Thymus (tissue), 11 donors: ENCODE results near the gene FCN1. TPM values are rescaled to one million over a fixed set of nuclear protein-coding genes. Genes with fewer than 3 reads are reported as not detected.

Source experiments
- DNase-seq, 9 donors: peaks; one replicate each; pipeline ENCODE4 v3.0.0-alpha.2; 2013; ENCODE audit warnings: low spot score in 9 of 9, low read depth in 6 of 9, missing footprints in 1 of 9
- H3K27ac ChIP-seq, 2 donors: one replicate each; pipeline ENCODE4 v1.5.1; 2013; ENCODE audit warnings: control low read depth in 1 of 2, low read depth in 1 of 2, low read length in 1 of 2, mild to moderate bottlenecking in 1 of 2, moderate library complexity in 1 of 2
- H3K27me3 ChIP-seq, 2 donors: one replicate each; pipeline ENCODE4 v1.5.1; 2013; ENCODE audit warnings: low read length in 1 of 2; ENCODE audit not compliant: control insufficient read depth in 2 of 2, insufficient read depth in 1 of 2
- H3K36me3 ChIP-seq, 2 donors: one replicate each; pipeline ENCODE4 v1.5.1; 2013; ENCODE audit warnings: low read length in 1 of 2, mild to moderate bottlenecking in 1 of 2, moderate library complexity in 1 of 2; ENCODE audit not compliant: control insufficient read depth in 2 of 2, insufficient read depth in 2 of 2
- H3K4me1 ChIP-seq, 2 donors: one replicate each; pipeline ENCODE4 v1.5.1; 2013; ENCODE audit warnings: low read length in 2 of 2; ENCODE audit not compliant: control insufficient read depth in 2 of 2, insufficient read depth in 2 of 2
- H3K4me3 ChIP-seq, 2 donors: one replicate each; pipeline ENCODE4 v1.5.1; 2013; ENCODE audit warnings: low read length in 2 of 2, control low read depth in 1 of 2, mild to moderate bottlenecking in 1 of 2
- H3K9me3 ChIP-seq, 2 donors: one replicate each; pipeline ENCODE4 v1.5.1; 2013; ENCODE audit warnings: low read length in 1 of 2, mild to moderate bottlenecking in 1 of 2; ENCODE audit not compliant: control insufficient read depth in 2 of 2, insufficient read depth in 1 of 2
- WGBS: extraction: QIAGEN DNeasy Blood & Tissue Kit; methylation state at CpG from one replicate; pipeline ENCODE4 v1.1.7; 2013; 5-methylcytosine and 5-hydroxymethylcytosine counted together
- polyA plus RNA-seq: library from polyadenylated mRNA; stranded (reverse); fragments of 200-250 nt; gene quantifications from one replicate; pipeline ENCODE4 v1.2.3, GENCODE V29; 2013
- total RNA-seq: library from RNA; stranded (reverse); fragments of 120-200 nt; gene quantifications from one replicate; pipeline ENCODE4 v1.2.4, GENCODE V29; 2013
- donor health status: healthy.

FCN1 gene
- total and polyA plus RNA-seq, 2 donors, result 4.9 to 12.2 TPM

DNA sequence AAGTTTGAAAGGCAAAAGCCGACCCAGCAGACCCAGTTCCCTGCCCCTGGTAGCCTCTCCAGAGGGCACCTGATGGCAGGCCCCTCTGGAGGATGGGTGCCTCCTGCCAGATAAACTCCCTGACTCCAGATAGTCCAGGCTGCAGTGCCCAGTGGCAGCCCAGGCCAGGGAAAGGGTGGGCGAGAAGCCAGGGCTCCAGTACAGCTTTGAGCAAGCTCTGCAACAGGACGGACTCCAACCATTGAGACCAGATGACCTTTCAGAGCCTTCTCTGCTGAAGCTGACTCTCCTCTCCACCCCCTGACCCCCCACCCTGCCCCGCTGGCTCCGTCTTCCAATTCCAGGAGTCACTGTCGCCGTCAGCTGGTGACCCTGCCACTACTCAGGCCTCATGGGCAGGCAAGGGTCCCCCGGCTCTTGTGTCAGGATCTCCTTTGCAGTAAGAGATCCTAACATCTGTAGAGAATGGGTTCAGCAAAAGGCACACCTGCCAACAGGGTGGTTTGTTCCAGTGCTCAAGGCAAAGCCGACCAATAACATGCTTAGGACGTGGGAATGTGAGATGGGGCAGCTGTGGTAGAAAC lies 15.5 kb upstream of the FCN1 start:
- Histone ChIP-seq H3K4me1 (no peaks in the 10 kb centered on the region), H3K4me3 (no peak overlapping the region), H3K27ac (no peak overlapping the region), H3K27me3 (peaks cover 0 to 21% of the 10 kb centered on the region in 2 donors), H3K36me3 (no peaks in the 10 kb centered on the region), H3K9me3 (no peaks in the 10 kb centered on the region)
- WGBS, result 95% methylated on average over 10 of the region's 10 CpGs
- no peak for DNase-seq

DNA sequence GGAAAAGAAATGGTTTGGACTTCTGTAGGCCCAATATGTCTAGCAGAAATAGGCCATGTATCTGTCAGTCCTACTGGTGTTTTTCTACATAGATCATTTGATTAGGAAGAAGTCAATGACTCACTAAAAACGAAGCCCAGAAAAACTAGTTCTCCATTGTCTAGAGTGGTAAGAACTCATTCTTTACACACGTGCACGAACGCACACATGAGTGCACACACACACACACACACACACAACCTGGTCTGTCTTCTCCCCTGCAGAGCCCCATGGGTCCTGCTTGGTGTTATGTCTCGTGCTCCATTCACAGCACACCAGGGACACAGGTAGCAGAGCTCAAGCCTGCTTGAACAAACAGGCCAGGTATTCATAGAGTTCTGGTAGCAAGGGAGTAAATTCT lies 14.9 kb upstream of the FCN1 start:
- Histone ChIP-seq H3K36me3 (no peaks in the 10 kb centered on the region), H3K4me3 (no peak overlapping the region), H3K4me1 (no peaks in the 10 kb centered on the region), H3K27me3 (peaks cover 0 to 21% of the 10 kb centered on the region in 2 donors), H3K9me3 (no peaks in the 10 kb centered on the region), H3K27ac (no peak overlapping the region)
- no peak for DNase-seq
- WGBS, result 90% methylated on average over 5 of the region's 5 CpGs

DNA sequence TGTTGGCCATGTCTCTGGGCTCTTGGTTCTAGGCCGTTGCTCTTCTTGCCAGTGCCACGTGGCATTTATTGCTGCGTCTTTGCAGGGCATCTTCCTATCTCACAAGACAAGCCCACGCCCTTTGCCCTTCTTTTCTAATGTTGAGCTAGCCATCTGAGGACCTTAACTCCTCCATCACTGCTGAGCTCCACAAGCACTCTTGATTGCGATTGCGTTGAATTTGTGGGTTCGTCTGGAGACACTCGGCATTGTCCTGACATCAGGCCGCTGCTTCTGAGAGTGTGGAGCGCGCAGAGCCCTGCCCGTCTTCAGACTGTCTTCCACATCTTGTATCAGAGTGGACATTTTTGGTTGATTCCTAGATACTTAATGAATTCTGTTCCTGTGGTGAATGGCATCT lies 14.5 kb upstream of the FCN1 start:
- H3K27ac ChIP-seq, result no peak overlapping the region
- H3K27me3 ChIP-seq, result peaks cover 0 to 21% of the 10 kb centered on the region in 2 donors
- no peak for DNase-seq
- H3K4me3 ChIP-seq, result no peak overlapping the region
- WGBS, result 97% methylated on average over 12 of the region's 12 CpGs
- H3K9me3 ChIP-seq, result no peaks in the 10 kb centered on the region
- no peaks in the 10 kb centered on the region for H3K36me3 ChIP-seq
- no peaks in the 10 kb centered on the region for H3K4me1 ChIP-seq

DNA sequence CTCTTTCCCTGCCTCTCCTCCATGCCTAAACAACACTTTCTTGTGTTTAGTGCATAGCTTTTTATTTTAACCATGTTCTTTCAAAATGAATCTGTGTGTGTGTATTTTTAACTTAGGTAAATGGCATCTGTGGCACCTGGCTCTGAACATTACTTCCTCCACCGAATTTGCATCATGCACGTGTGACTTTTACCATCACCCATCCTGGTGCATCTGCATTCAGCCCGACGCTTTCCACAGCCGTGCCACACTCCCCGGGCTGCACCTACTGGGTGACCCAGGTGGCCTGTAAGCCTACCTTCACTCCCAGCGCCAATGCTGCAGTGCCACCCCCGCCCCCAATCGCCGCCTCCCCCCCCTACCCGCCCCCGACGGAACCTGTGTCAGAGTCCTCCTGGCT lies 12.7 kb upstream of the FCN1 start:
- no peak overlapping the region for H3K4me3 ChIP-seq
- no peaks in the 10 kb centered on the region for H3K9me3 ChIP-seq
- H3K27me3 ChIP-seq, result peaks cover 0 to 19% of the 10 kb centered on the region in 2 donors
- no peak overlapping the region for H3K27ac ChIP-seq
- H3K4me1 ChIP-seq, result no peaks in the 10 kb centered on the region
- DNase-seq, result no peak
- no peaks in the 10 kb centered on the region for H3K36me3 ChIP-seq
- 42% methylated on average over 13 of the region's 13 CpGs for WGBS

DNA sequence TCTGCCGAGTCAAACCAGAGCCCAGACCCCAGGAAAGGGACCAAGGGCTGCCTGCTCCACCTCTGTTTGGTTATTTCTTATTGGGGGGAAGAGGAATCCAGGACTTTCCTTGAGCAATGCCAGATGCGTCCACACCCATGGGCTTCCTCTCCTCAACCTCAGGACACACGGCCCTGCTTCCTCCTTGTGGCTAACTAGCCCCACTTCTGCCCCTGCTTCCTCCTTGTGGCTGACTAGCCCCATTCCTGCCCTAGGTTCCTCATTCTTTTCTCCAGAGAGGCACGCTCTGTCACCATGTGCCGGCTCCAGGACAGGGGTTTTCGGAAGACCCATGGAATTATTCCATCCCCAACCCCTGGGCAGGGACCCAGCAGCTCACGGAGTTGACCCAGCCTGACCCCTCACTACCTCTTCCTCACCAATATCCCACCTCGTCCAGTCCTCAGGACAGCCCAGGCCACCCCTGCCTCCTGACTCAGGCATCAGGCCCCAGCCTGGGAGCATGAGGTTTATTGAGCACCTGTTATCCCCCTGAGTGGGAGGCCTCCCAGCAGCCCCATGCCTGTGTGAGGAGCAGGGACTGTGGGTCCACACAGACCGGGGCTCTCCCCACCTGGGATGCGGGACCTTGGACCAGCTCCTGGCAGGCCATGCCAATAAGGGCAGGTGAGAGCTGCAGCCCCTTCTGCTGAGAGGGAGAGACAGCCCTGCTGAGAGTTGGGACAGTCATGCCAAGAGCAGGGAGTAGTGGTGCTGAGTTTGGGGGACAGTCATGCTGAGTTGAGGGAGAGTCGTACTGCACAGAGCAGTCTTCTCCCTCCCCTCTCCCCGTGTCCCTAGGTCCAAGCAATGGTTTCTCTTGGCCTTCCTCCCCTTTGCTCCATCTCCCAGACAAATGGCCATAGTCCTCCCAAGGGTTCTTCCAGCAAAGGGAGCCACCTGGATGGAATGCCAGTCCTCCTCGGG lies 11.8 kb upstream of the FCN1 start:
- Histone ChIP-seq H3K9me3 (no peaks in the 10 kb centered on the region), H3K27me3 (peaks cover 0 to 19% of the 10 kb centered on the region in 2 donors), H3K36me3 (no peaks in the 10 kb centered on the region), H3K4me1 (no peaks in the 10 kb centered on the region), H3K4me3 (no peak overlapping the region), H3K27ac (no peak overlapping the region)
- WGBS, result 42% methylated on average over 13 of the region's 13 CpGs
- DNase-seq, result peak in 1 of 9 donors; percentile 4

DNA sequence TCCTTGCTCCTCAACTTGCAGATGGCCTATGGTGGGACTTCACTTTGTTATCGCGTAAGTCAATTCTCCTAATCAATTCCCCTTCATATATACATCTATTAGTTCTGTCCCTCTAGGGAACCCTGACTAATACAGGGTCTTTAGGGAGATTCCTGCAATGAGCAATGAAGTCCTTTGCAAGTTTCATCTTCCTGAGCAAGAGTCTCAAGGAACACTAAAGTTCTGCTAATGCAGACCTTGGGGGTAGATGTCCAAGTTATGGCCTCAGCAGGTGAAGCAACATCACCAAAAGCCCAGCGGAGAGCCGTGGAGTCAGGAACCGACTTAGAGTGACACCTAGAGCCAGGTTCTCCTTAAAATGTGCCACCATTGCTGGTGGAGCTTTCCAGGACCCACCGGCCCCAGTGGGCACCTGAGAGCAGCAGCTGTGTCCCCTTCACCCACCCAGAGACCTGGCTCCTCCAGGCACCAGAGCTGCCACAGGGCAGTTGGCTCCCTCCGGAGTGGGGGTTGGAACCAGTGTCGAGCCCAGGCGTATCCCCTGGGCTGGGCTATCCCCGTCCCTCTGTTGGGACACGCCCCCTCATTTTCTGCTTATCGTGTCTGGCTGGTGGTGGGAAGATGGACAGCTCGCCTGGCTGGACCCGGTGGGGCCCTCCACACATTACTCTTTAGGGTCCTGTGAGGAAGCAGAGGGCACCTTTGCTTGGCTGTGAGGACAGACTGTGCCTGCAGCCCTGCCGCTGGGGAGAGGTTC lies 10.9 kb upstream of the FCN1 start:
- Histone ChIP-seq H3K27me3 (peaks cover 0 to 16% of the 10 kb centered on the region in 2 donors), H3K9me3 (no peaks in the 10 kb centered on the region), H3K27ac (no peak overlapping the region), H3K4me1 (no peaks in the 10 kb centered on the region), H3K4me3 (no peak overlapping the region), H3K36me3 (no peaks in the 10 kb centered on the region)
- DNase-seq, result no peak
- 59% methylated on average over 15 of the region's 15 CpGs for WGBS

DNA sequence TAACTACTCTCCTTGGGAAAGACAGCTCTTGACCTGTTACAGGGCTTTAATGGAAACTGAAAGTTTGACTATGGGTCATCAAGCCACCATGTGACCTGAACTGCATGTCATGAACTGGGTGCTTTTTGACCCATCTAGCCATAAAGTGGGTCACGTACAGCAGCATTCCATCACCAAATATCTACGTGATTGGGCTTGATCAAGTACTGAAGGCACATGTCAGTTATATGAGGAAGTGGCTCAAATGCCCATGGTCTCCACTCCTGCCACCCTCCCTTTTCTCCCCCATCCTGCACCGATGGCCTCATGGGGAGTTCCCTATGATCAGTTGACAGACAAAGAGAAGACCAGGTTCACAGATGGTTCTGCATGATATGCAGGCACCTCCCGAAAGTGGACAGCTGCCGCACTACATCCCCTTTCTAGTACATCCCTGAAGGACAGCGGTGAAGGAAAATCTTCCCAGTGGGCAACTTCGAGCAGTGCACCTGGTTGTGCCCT lies 7.3 kb upstream of the FCN1 start:
- no peak overlapping the region for H3K4me3 ChIP-seq
- no peak overlapping the region for H3K27ac ChIP-seq
- DNase-seq, result no peak
- H3K36me3 ChIP-seq, result no peaks in the 10 kb centered on the region
- H3K9me3 ChIP-seq, result no peaks in the 10 kb centered on the region
- H3K4me1 ChIP-seq, result no peaks in the 10 kb centered on the region
- WGBS, result 90% methylated on average over 7 of the region's 7 CpGs
- H3K27me3 ChIP-seq, result peaks cover 0 to 15% of the 10 kb centered on the region in 2 donors

DNA sequence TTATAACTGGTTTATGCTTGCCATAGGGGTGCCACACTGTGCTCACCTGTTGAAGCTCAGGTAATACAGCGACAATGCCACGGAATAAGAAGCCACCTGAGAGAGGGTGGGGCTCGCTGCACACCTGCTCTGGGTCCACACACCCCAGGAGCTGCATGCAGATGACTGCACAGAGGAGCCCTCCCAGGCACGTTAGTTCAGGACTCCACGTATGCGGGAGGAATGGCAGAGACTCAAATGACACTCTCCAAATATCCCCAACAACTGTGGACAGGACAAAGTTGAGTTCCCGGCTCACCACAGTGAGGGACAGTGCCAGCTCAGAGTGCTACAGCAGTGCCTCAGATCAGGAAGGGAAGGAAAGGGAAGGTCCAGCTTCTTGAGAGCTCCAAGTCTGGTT lies 5.8 kb upstream of the FCN1 start:
- 94% methylated on average over 7 of the region's 7 CpGs for WGBS
- no peak overlapping the region for H3K4me3 ChIP-seq
- no peaks in the 10 kb centered on the region for H3K27me3 ChIP-seq
- no peaks in the 10 kb centered on the region for H3K9me3 ChIP-seq
- no peaks in the 10 kb centered on the region for H3K36me3 ChIP-seq
- H3K27ac ChIP-seq, result no peak overlapping the region
- no peak for DNase-seq
- no peaks in the 10 kb centered on the region for H3K4me1 ChIP-seq

DNA sequence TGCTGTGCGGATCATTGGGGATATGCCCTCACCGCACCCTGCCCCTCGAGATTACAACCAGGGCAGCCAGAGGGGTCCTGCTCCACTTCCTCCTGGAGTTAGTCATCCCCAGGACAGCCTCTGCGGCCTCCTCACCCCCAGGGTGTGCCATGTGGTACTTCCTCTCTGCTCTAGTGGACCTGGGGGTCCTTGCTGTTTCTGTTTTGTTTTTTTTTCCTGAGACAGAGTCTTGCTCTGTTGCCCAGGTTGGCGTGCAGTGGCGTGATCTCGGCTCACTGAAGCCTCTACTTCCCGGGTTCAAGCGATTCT lies 5.2 kb upstream of the FCN1 start:
- no peak for DNase-seq
- WGBS, result 89% methylated on average over 9 of the region's 9 CpGs

More for the DNA sequence above, 5.2 kb upstream of the FCN1 start:
- H3K9me3 ChIP-seq, result no peaks in the 10 kb centered on the region
- H3K4me1 ChIP-seq, result no peaks in the 10 kb centered on the region
- H3K36me3 ChIP-seq, result no peaks in the 10 kb centered on the region
- no peak overlapping the region for H3K4me3 ChIP-seq
- H3K27ac ChIP-seq, result no peak overlapping the region
- H3K27me3 ChIP-seq, result no peaks in the 10 kb centered on the region
